Measurements from ENCODE around the gene EXO1.

DNA sequence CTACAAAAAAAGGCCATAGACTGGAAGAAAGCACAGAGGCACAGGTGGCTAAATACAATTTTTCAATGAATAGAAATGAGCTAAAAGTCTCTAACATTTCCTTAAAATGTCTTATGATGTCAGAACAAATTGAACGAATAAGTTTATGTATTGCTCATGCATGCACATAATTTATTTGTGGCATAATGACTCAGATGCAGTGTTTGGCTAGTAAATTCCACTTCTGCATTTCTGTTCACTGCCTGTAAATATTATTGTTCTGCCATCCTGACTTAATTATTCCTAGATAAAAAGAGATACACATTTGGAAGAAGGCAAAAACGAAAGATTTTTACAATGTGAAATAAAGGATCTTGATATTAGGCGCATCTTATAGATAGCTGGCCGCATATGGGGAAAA, 26.6 kb upstream of the EXO1 start:
- TF ChIP-seq EZH2 (IDR thresholded peaks at IDR 0.05; ENCODE audit: insufficient read depth, poor library complexity, severe bottlenecking) (no peak), EZH2phosphoT487 (IDR thresholded peaks at IDR 0.05; ENCODE audit: insufficient read depth, low read depth) (no peak)

All from GM23248 (cell line).